Measurements from ENCODE around the gene MAPKAP1.

- TF ChIP-seq EZH2 (IDR thresholded peaks at IDR 0.05; ENCODE audit: insufficient read depth, poor library complexity, severe bottlenecking) (no peak), EZH2phosphoT487 (IDR thresholded peaks at IDR 0.05; ENCODE audit: insufficient read depth, low read depth) (no peak)
Measured at GRCh38 chr9:125439434-125440272, 267.4 kb downstream of the MAPKAP1 start.

All from GM23248 (cell line).